SU-DHL-6 (cell line): ENCODE results near the gene TUBA3E.
"Not testable (repeated sequence)": the region's sequence is repeated elsewhere in the genome, so short reads cannot be mapped to it uniquely, and the experiment has no call there.

ENCODE experiments used
- H2AFZ ChIP-seq: fragments of 200-600 bp; sonication (generic); 2 replicates; pipeline ENCODE4 v1.6.1; 2014; ENCODE audit warnings: low read depth, mild to moderate bottlenecking, moderate library complexity, mixed read lengths, antibody characterized with exemption, low read length; ENCODE audit not compliant: severe bottlenecking
- H3F3A ChIP-seq: fragments of 200-600 bp; shearing (Covaris generic); 2 replicates; pipeline ENCODE4 v1.6.0; 2016; ENCODE audit warnings: antibody characterized with exemption, mild to moderate bottlenecking; ENCODE audit not compliant: insufficient read depth
- H3K27ac ChIP-seq: fragments of 200-600 bp; sonication (generic); 2 replicates; pipeline ENCODE4 v1.5.1; 2016; ENCODE audit warnings: low read depth, mild to moderate bottlenecking, low read length, moderate library complexity, mixed read lengths
- H3K27me3 ChIP-seq: fragments of 200-600 bp; sonication (generic), shearing (Covaris generic); 2 replicates; pipeline ENCODE4 v1.6.0; 2014; ENCODE audit warnings: mild to moderate bottlenecking, low read length
- H3K36me3 ChIP-seq: fragments of 200-600 bp; sonication (generic); 2 replicates; pipeline ENCODE4 v1.6.1; 2014; ENCODE audit warnings: mild to moderate bottlenecking, low read length, mixed read lengths
- H3K4me2 ChIP-seq: fragments of 300-600, 200-600 bp; shearing (Covaris generic), sonication (generic); 2 replicates; pipeline ENCODE4 v1.6.0; 2014; ENCODE audit warnings: low read length, low read depth, mild to moderate bottlenecking; ENCODE audit not compliant: poor library complexity, severe bottlenecking
- H3K4me3 ChIP-seq: fragments of 200-600 bp; sonication (generic); 2 replicates; pipeline ENCODE4 v1.5.1; 2014; ENCODE audit warnings: antibody characterized with exemption, low read length, mild to moderate bottlenecking, mixed read lengths; ENCODE audit not compliant: insufficient read depth, poor library complexity, severe bottlenecking
- H3K79me2 ChIP-seq: fragments of 200-600 bp; sonication (generic); 2 replicates; pipeline ENCODE4 v1.6.1; 2014; ENCODE audit warnings: mild to moderate bottlenecking, low read length, moderate library complexity; ENCODE audit not compliant: insufficient read depth
- H3K9ac ChIP-seq: fragments of 200-600 bp; sonication (generic); 2 replicates; pipeline ENCODE4 v1.7.0; 2014; ENCODE audit warnings: mild to moderate bottlenecking, low read length
- H3K9me2 ChIP-seq: fragments of 200-600 bp; sonication (generic); replicated peaks from 2 replicates; pipeline ENCODE4 v1.6.1; 2014; ENCODE audit warnings: low read length; ENCODE audit not compliant: insufficient read depth
- H3K9me3 ChIP-seq: fragments of 200-600 bp; sonication (generic); 2 replicates; pipeline ENCODE4 v1.6.1; 2014; ENCODE audit warnings: low read length, mixed read lengths; ENCODE audit not compliant: insufficient read depth
- H4K20me1 ChIP-seq: fragments of 200-600 bp; sonication (generic); 2 replicates; pipeline ENCODE4 v1.6.1; 2014; ENCODE audit warnings: low read depth, mild to moderate bottlenecking, antibody characterized with exemption, low read length, moderate library complexity, mixed read lengths
- CTCF ChIP-seq: fragments of 200-600 bp; sonication (generic); IDR thresholded peaks from one replicate; pipeline ENCODE4 v1.5.1; 2017; ENCODE audit warnings: antibody characterized with exemption, mild to moderate bottlenecking, low read length, moderate library complexity; ENCODE audit not compliant: insufficient read depth, poor library complexity, severe bottlenecking
- EZH2phosphoT487 ChIP-seq: fragments of 200-600 bp; sonication (generic), shearing (Covaris generic); conservative IDR thresholded peaks from 2 replicates; pipeline ENCODE4 v1.6.1; 2018; ENCODE audit warnings: mild to moderate bottlenecking, antibody characterized with exemption, low read length, moderate library complexity, mixed read lengths

TUBA3E gene

GRCh38 chr2:130196052-130196451 is 2.2 kb downstream of the TUBA3E start:
- not testable (repeated sequence) for H4K20me1 ChIP-seq, H3K79me2 ChIP-seq, H3K27me3 ChIP-seq, H3K36me3 ChIP-seq, H3K4me2 ChIP-seq, H3K4me3 ChIP-seq, H3K9me2 ChIP-seq, H3K9me3 ChIP-seq, H3F3A ChIP-seq, H3K9ac ChIP-seq, H2AFZ ChIP-seq, H3K27ac ChIP-seq

- not testable (repeated sequence) for H2AFZ ChIP-seq, H3K9me3 ChIP-seq
Measured at GRCh38 chr2:130195089-130195635, 3.1 kb downstream of the TUBA3E start.

GRCh38 chr2:130193824-130194223 is 4.4 kb downstream of the TUBA3E start:
- not testable (repeated sequence) for H3K9me3 ChIP-seq, H3K36me3 ChIP-seq, H3F3A ChIP-seq, H3K9ac ChIP-seq, H2AFZ ChIP-seq, H3K9me2 ChIP-seq, H3K79me2 ChIP-seq, H3K4me3 ChIP-seq, H3K27ac ChIP-seq, H4K20me1 ChIP-seq, H3K4me2 ChIP-seq, H3K27me3 ChIP-seq

More at GRCh38 chr2:130195089-130195635, 3.1 kb downstream of the TUBA3E start:
- not testable (repeated sequence) for H3K4me2 ChIP-seq, H3K9me2 ChIP-seq, H3K79me2 ChIP-seq, H3K4me3 ChIP-seq, H3K36me3 ChIP-seq, H3K9ac ChIP-seq, H3K27ac ChIP-seq, H3K27me3 ChIP-seq, H4K20me1 ChIP-seq, H3F3A ChIP-seq

- H3K36me3 ChIP-seq, H4K20me1 ChIP-seq, H3K4me3 ChIP-seq, H3K27me3 ChIP-seq, H3K9ac ChIP-seq, H3K79me2 ChIP-seq, H3K9me2 ChIP-seq, H2AFZ ChIP-seq, H3K9me3 ChIP-seq, H3F3A ChIP-seq, H3K27ac ChIP-seq, H3K4me2 ChIP-seq: not testable (repeated sequence)
Measured at GRCh38 chr2:130192451-130192850, 5.8 kb downstream of the TUBA3E start.

GRCh38 chr2:130191319-130191718 is 6.9 kb downstream of the TUBA3E start:
- H3K36me3 ChIP-seq, H3K9me2 ChIP-seq, H3K9me3 ChIP-seq, H3K27me3 ChIP-seq, H2AFZ ChIP-seq, H4K20me1 ChIP-seq, H3K27ac ChIP-seq, H3K9ac ChIP-seq, H3K4me3 ChIP-seq, H3K79me2 ChIP-seq, H3K4me2 ChIP-seq, H3F3A ChIP-seq: not testable (repeated sequence)

- Histone ChIP-seq H3F3A (no peaks in the 10 kb centered on the region), H2AFZ (no peak overlapping the region), H3K27me3 (no peaks in the 10 kb centered on the region), H3K4me2 (no peak overlapping the region), H3K4me3 (no peak overlapping the region), H3K9me3 (no peaks in the 10 kb centered on the region), H3K9ac (no peak overlapping the region), H3K27ac (no peak overlapping the region), H3K9me2 (no peaks in the 10 kb centered on the region), H3K79me2 (no peaks in the 10 kb centered on the region), H4K20me1 (no peaks in the 10 kb centered on the region), H3K36me3 (no peaks in the 10 kb centered on the region)
- no peak for TF ChIP-seq EZH2phosphoT487
- no peak for TF ChIP-seq CTCF
Measured at GRCh38 chr2:130190237-130190636, 8.0 kb downstream of the TUBA3E start.

- H3K9ac ChIP-seq, H4K20me1 ChIP-seq, H3K27me3 ChIP-seq, H3K9me3 ChIP-seq, H3K9me2 ChIP-seq, H3K27ac ChIP-seq, H3K36me3 ChIP-seq, H3K4me3 ChIP-seq, H3K79me2 ChIP-seq, H3K4me2 ChIP-seq, H2AFZ ChIP-seq, H3F3A ChIP-seq: not testable (repeated sequence)
Measured at GRCh38 chr2:130188958-130189357, 9.3 kb downstream of the TUBA3E start.
